IMR-90 (cell line): ENCODE data around the gene PLD1. TPM values are rescaled to one million over a fixed set of nuclear protein-coding genes. Genes with fewer than 3 reads are reported as not detected.
A peak's percentile ranks its signal among the peaks of the same experiment; 100 is the strongest.

ENCODE experiments used
- BHLHE40 ChIP-seq: fragments of 150-350 bp; IDR thresholded peaks from 2 replicates; pipeline ENCODE4 v1.6.1; 2016; ENCODE audit warnings: mild to moderate bottlenecking, low read depth, low read length
- CTCF ChIP-seq: conservative IDR thresholded peaks from 2 replicates; pipeline ENCODE4 v1.5.1; 2012; ENCODE audit warnings: mild to moderate bottlenecking, low read depth, low read length, improper control_type of control experiment
- RFX5 ChIP-seq: IDR thresholded peaks from 2 replicates; pipeline ENCODE4 v1.8.0; 2012; ENCODE audit warnings: low read depth, mild to moderate bottlenecking, low read length, moderate library complexity
- USF2 ChIP-seq: fragments of 150-350 bp; IDR thresholded peaks from 2 replicates; pipeline ENCODE4 v1.6.1; 2017; ENCODE audit warnings: mild to moderate bottlenecking, antibody characterized with exemption, low read length, low read depth
- polyA plus RNA-seq, 3 experiments: library from polyadenylated mRNA; depleted of rRNA; stranded (reverse); fragments of >200 nt; gene quantifications; 2 replicates each; pipeline ENCODE4 v1.2.3, GENCODE V29; 2012; ENCODE audit warnings: low replicate concordance in 1 of 3
- total RNA-seq: library from RNA; depleted of rRNA; stranded (reverse); fragments of >200 nt; gene quantifications from 2 replicates; pipeline ENCODE4 v1.2.3, GENCODE V29; 2012

Gene PLD1
- total and polyA plus RNA-seq, 2 of the 4 experiments (the other 2 are of a cell fraction), result 3.3 to 9.7 TPM

- TF ChIP-seq CTCF (no peak), BHLHE40 (0 out of 2 replicates have a peak, but pooled peaks have one; percentile 11), RFX5 (no peak), USF2 (no peak)
Measured at GRCh38 chr3:171806200-171807128, 3.8 kb downstream of the PLD1 start (continued).
